Measurements from ENCODE around the gene NLRP11.

GRCh38 chr19:55877211-55877610, 45.4 kb upstream of the NLRP11 start:
- TF ChIP-seq POLR2AphosphoS5 (IDR thresholded peaks at IDR 0.05; ENCODE audit: low read depth, low read length) (no peak), PAX5 (IDR thresholded peaks at IDR 0.05; ENCODE audit: insufficient read depth, low read length, severe bottlenecking) (no peak)

Data from GM12891 (cell line).